Measurements from ENCODE around the gene LRRC3.

LRRC3 gene

DNA sequence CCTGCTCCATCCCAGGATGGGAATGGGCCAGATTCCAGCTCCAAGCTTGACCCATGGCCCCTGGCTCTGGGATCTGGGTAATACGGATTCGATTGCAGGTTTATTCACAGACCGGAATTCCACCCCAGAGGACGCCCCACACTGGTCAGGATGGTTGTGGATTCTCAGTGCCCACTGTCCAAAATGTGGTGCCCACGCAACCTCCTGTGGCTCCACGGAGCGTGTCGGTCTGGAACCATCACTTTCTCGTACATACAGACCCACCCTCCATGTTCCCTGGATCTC is 53.1 kb downstream of the LRRC3 start:
- DNase-seq, result no peak
- Mint-ChIP-seq H3K27ac (no peak overlapping the region), H3K9me3 (no peaks in the 10 kb centered on the region), H3K4me3 (no peak overlapping the region), H3K4me1 (ENCODE audit: low read depth) (peaks cover 3% of the 10 kb centered on the region), H3K36me3 (ENCODE audit: low read depth) (no peaks in the 10 kb centered on the region), H3K27me3 (no peaks in the 10 kb centered on the region)

DNA sequence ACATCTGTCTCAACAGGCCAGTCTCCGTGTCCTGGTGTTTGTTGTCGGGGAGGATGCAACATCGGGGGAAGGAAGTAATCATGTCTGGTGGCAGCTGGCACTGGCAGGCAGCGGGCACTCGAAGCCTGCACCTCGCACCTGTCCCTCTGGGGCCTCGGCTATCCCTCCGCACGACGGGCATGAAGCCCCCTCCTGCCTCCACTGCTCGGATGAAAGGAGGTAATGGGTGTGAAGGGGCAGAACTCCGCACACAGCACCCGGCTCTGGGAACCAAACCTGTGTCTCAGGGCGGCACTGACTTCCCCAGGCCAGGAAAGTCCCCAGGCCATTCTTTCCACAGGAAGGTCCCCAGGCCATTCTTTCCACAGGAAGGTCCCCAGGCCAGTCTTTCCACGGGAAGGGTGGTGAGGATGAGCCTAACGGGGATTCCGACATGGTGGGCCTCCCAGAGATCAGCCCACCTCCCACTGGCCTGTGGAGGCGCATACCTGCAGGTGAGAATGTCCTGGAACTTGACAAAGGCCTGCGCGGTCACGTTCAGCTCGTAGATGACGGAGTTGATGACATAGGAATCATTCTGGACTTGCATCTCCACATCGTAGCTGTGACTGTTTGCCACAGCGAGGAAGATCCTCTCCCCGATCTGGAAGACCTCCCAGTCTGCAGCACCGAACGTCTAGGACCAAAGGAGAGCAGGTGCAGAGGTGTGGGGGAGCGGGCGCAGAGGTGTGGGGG is 53.6 kb downstream of the LRRC3 start:
- no peak for DNase-seq
- Mint-ChIP-seq H3K27me3 (no peaks in the 10 kb centered on the region), H3K36me3 (ENCODE audit: low read depth) (no peaks in the 10 kb centered on the region), H3K4me3 (no peak overlapping the region), H3K27ac (no peak overlapping the region), H3K9me3 (no peaks in the 10 kb centered on the region), H3K4me1 (ENCODE audit: low read depth) (peaks cover 3% of the 10 kb centered on the region)

DNA sequence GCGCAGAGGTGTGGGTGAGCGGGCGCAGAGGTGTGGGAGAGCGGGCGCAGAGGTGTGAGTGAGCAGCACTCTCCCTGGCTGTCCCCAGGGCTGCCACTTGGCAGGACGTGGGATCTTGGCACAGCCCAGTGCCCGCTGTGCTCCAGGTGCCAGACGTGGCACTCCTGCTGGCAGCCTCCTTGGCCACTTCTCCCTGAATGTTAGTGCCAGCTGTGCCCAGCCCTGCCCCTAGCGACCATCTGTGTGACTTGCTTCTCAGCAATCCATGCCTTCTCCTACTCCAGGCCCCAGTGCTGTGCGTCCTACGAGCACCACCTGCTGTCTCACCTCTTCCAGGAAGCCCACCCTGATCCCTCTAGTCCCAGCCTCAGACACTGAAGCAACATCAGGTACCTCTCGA is 54.2 kb downstream of the LRRC3 start:
- Mint-ChIP-seq H3K4me3 (no peak overlapping the region), H3K4me1 (ENCODE audit: low read depth) (peaks cover 3% of the 10 kb centered on the region), H3K27me3 (no peaks in the 10 kb centered on the region), H3K36me3 (ENCODE audit: low read depth) (no peaks in the 10 kb centered on the region), H3K9me3 (no peaks in the 10 kb centered on the region), H3K27ac (no peak overlapping the region)
- no peak for DNase-seq

DNA sequence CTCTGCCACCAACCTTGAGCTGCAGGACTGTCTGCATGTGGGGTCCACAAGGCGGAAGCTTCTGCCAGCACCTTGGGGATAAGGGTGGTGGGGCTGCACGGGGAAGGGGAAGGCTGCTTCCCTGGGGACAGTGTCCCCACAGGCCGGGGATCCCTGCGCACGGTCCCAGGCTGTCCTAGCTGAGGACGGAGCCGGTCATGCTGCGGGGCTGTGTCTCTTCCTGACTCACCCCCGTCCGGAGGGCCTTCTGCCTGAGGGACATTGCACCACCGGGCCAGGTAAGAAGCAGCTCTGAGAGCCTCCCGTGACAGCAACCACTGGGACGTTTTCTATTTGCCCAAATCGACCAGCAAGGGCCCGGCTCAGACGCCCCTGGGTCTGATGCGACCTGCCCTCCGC is 54.8 kb downstream of the LRRC3 start:
- no peak overlapping the region for H3K4me3 Mint-ChIP-seq
- no peaks in the 10 kb centered on the region for H3K36me3 Mint-ChIP-seq (ENCODE audit: low read depth)
- H3K4me1 Mint-ChIP-seq (ENCODE audit: low read depth), result peaks cover 3% of the 10 kb centered on the region
- no peak for DNase-seq
- H3K27ac Mint-ChIP-seq, result no peak overlapping the region
- H3K27me3 Mint-ChIP-seq, result no peaks in the 10 kb centered on the region
- no peaks in the 10 kb centered on the region for H3K9me3 Mint-ChIP-seq

DNA sequence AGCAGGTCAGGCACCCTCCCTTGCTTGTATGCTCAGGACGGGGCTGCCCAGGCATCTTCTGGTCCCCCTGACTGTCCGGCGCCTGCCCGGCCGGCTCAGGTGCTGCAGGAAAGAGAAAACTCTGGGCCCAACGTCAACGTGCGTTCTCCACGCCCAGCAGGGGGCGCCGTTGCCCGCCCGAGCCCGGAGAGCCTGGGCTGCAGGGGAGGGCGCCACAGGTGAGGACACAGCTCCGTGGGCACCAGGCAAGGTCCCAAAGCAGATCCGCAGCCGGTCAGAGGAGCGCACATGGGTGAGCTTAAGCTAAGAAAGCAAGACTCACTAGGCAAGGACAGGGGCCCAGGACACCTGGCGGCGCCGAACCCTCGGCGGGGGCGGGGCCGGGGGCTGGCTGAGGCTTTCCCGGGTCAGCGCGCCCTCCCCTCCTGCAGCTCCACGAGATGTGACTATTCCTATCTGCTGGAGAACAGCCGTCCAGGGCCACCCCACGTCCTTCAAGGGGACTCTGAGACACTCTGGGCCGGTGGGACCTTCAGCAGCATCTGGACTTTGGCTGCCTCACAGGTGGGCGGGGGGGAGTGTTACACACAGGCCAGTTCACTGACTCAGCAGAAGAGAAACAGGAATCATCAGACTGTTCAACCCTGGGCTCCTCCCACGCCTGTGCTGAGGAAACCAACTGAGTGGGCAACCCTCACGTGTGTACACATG is 55.4 kb downstream of the LRRC3 start:
- DNase-seq, result peak; percentile 87
- no peaks in the 10 kb centered on the region for H3K27me3 Mint-ChIP-seq
- no peaks in the 10 kb centered on the region for H3K36me3 Mint-ChIP-seq (ENCODE audit: low read depth)
- no peak overlapping the region for H3K27ac Mint-ChIP-seq
- H3K4me3 Mint-ChIP-seq, result no peak overlapping the region
- H3K4me1 Mint-ChIP-seq (ENCODE audit: low read depth), result peaks cover 3% of the 10 kb centered on the region
- no peaks in the 10 kb centered on the region for H3K9me3 Mint-ChIP-seq

DNA sequence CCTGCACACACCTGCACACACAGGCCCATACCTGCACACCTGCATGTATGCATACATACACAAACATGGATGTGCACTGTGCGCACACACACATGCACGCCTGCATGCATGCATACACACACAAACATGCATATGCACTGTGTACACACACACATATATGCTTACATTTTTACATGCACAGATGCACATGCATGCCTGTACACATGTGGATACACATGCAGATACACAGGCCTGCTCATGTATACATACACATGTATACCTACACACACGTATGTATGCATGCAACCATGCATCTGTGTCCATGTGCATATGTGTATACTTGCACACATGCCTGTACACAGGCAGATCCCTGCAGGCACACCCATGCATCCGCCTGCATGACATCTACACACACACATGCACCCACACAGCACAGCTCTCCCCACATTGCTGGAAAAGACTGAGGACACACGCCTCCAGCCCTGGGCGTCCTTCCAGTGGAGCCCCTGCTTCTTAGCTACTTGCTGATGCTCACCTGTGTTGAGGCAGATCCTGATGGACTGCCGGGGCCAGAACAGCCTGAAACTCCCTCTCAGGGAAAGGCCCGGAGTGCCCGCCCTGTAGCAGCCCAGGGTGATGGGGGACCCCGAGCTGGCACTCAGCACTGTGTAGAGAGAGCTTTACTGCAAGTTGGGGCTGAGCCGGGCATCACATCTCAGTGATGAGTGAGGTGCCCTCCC is 56.1 kb downstream of the LRRC3 start:
- Mint-ChIP-seq H3K27ac (no peak overlapping the region), H3K9me3 (no peaks in the 10 kb centered on the region), H3K4me1 (ENCODE audit: low read depth) (peaks cover 3% of the 10 kb centered on the region), H3K4me3 (no peak overlapping the region), H3K27me3 (no peaks in the 10 kb centered on the region), H3K36me3 (ENCODE audit: low read depth) (no peaks in the 10 kb centered on the region)
- DNase-seq, result no peak

Measured in activated T-cell treated with anti-CD3 and anti-CD28 coated beads, Interleukin-2, amount 50 U/mL, for 24 hours (primary cell).